ENCODE measurements around the gene NUBPL. TPM values are rescaled to one million over a fixed set of nuclear protein-coding genes. Genes with fewer than 3 reads are reported as not detected.
"Not testable (repeated sequence)": the region's sequence is repeated elsewhere in the genome, so short reads cannot be mapped to it uniquely, and the experiment has no call there.

The NUBPL gene
- total RNA-seq, 2 experiments from 2014 or later: 9.0 to 17.5 TPM

- POLR2A ChIA-PET: no interaction called here
- intact Hi-C loops (cut with micrococcal nuclease; ENCODE audit: unreplicated experiment): no loop called here
- Histone ChIP-seq H3K9me3 (ENCODE audit: low read length) (0 out of 2 replicates have a peak, but pooled peaks cover 4% of the 10 kb centered on the region), H4K20me1 (ENCODE audit: insufficient read depth, low read length) (no peaks in the 10 kb centered on the region), H3K4me1 (ENCODE audit: insufficient read depth, low read length, poor library complexity, severe bottlenecking) (no peaks in the 10 kb centered on the region), H3K36me3 (ENCODE audit: insufficient read depth, low read length) (no peaks in the 10 kb centered on the region), H3K4me2 (ENCODE audit: low read length) (no peak overlapping the region), H3K27ac (ENCODE audit: low read depth, low read length, poor library complexity, severe bottlenecking) (no peak overlapping the region), H2AFZ (ENCODE audit: low read length) (no peak overlapping the region), H3K4me3 (ENCODE audit: low read depth, low read length, poor library complexity, severe bottlenecking) (no peak overlapping the region), H3K9me2 (ENCODE audit: insufficient read depth, low read length) (no peaks in the 10 kb centered on the region), H3K79me2 (ENCODE audit: insufficient read depth, low read depth, low read length) (no peaks in the 10 kb centered on the region)
- no TSS peak for BruUV-seq (replicated peaks)
- CTCF ChIA-PET (ENCODE audit: unreplicated experiment): no interaction called here
- DNase-seq (ENCODE audit: low spot score): no peak
- TF ChIP-seq, protein P1, sequence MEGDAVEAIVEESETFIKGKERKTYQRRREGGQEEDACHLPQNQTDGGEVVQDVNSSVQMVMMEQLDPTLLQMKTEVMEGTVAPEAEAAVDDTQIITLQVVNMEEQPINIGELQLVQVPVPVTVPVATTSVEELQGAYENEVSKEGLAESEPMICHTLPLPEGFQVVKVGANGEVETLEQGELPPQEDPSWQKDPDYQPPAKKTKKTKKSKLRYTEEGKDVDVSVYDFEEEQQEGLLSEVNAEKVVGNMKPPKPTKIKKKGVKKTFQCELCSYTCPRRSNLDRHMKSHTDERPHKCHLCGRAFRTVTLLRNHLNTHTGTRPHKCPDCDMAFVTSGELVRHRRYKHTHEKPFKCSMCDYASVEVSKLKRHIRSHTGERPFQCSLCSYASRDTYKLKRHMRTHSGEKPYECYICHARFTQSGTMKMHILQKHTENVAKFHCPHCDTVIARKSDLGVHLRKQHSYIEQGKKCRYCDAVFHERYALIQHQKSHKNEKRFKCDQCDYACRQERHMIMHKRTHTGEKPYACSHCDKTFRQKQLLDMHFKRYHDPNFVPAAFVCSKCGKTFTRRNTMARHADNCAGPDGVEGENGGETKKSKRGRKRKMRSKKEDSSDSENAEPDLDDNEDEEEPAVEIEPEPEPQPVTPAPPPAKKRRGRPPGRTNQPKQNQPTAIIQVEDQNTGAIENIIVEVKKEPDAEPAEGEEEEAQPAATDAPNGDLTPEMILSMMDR (conservative IDR thresholded peaks at IDR 0.05; ENCODE audit: low read length): no peak
- no peak for TF ChIP-seq EZH2phosphoT487 (IDR thresholded peaks at IDR 0.05; ENCODE audit: borderline replicate concordance, low read depth, low read length)
These were observed 140.9 kb downstream of the NUBPL start for GRCh38 chr14:31702130-31702529.

- DNase-seq (ENCODE audit: low spot score): no peak
- ChIA-PET CTCF (ENCODE audit: unreplicated experiment) (no interaction called here), POLR2A (no interaction called here)
- Histone ChIP-seq H3K4me1 (ENCODE audit: insufficient read depth, low read length, poor library complexity, severe bottlenecking) (no peaks in the 10 kb centered on the region), H3K27ac (ENCODE audit: low read depth, low read length, poor library complexity, severe bottlenecking) (no peak overlapping the region), H2AFZ (ENCODE audit: low read length) (no peak overlapping the region), H3K79me2 (ENCODE audit: insufficient read depth, low read depth, low read length) (no peaks in the 10 kb centered on the region), H4K20me1 (ENCODE audit: insufficient read depth, low read length) (no peaks in the 10 kb centered on the region), H3K4me2 (ENCODE audit: low read length) (no peak overlapping the region), H3K36me3 (ENCODE audit: insufficient read depth, low read length) (no peaks in the 10 kb centered on the region), H3K9me2 (ENCODE audit: insufficient read depth, low read length) (no peaks in the 10 kb centered on the region), H3K9me3 (ENCODE audit: low read length) (0 out of 2 replicates have a peak, but pooled peaks cover 4% of the 10 kb centered on the region), H3K4me3 (ENCODE audit: low read depth, low read length, poor library complexity, severe bottlenecking) (no peak overlapping the region)
- no TSS peak for BruUV-seq (replicated peaks)
- TF ChIP-seq, protein P1 (conservative IDR thresholded peaks at IDR 0.05; ENCODE audit: low read length): no peak
- no peak for TF ChIP-seq EZH2phosphoT487 (IDR thresholded peaks at IDR 0.05; ENCODE audit: borderline replicate concordance, low read depth, low read length)
- intact Hi-C loops (cut with micrococcal nuclease; ENCODE audit: unreplicated experiment): no loop called here
These were observed 141.9 kb downstream of the NUBPL start for GRCh38 chr14:31703056-31703455.

- ChIA-PET POLR2A (interaction anchor here (1.1 to 1.3 kb wide), 2 partner anchors 14 kb away, joined by 3 to 4 read pairs; no protein-coding TSS in a partner anchor), CTCF (ENCODE audit: unreplicated experiment) (no interaction called here)
- Histone ChIP-seq H3K4me2 (ENCODE audit: low read length) (no peak overlapping the region), H2AFZ (ENCODE audit: low read length) (no peak overlapping the region), H3K4me1 (ENCODE audit: insufficient read depth, low read length, poor library complexity, severe bottlenecking) (no peaks in the 10 kb centered on the region), H3K79me2 (ENCODE audit: insufficient read depth, low read depth, low read length) (no peaks in the 10 kb centered on the region), H3K27ac (ENCODE audit: low read depth, low read length, poor library complexity, severe bottlenecking) (no peak overlapping the region), H3K9me2 (ENCODE audit: insufficient read depth, low read length) (no peaks in the 10 kb centered on the region), H3K9me3 (ENCODE audit: low read length) (no peaks in the 10 kb centered on the region), H4K20me1 (ENCODE audit: insufficient read depth, low read length) (no peaks in the 10 kb centered on the region), H3K36me3 (ENCODE audit: insufficient read depth, low read length) (no peaks in the 10 kb centered on the region), H3K4me3 (ENCODE audit: low read depth, low read length, poor library complexity, severe bottlenecking) (no peak overlapping the region)
- intact Hi-C loops (cut with micrococcal nuclease; ENCODE audit: unreplicated experiment): no loop called here
- no TSS peak for BruUV-seq (replicated peaks)
- TF ChIP-seq EZH2phosphoT487 (IDR thresholded peaks at IDR 0.05; ENCODE audit: borderline replicate concordance, low read depth, low read length): no peak
- TF ChIP-seq, protein P1 (conservative IDR thresholded peaks at IDR 0.05; ENCODE audit: low read length): no peak
- no peak for DNase-seq (ENCODE audit: low spot score)
These were observed 144.5 kb downstream of the NUBPL start for GRCh38 chr14:31705731-31706130.

DNA sequence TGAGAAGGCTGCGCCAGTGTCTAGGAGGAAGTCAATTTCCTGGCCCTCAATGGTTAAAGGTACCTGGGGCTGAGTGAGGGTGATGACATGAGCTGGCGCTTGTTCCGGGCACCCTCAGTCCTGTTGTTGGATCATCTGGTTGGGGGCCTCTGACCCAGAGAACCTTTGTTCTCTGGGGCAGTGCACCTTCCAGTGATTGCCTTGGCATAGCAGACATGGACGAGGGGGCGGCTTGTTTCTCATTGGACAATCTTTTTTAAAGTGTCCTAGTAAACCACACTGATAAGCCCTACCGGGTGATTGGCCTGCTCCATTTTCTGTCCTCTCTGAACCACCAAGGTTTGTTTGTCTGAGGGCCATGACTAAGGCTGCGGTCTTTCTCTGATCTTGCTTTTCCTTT is 147.5 kb downstream of the NUBPL start:
- H3K4me1 ChIP-seq (ENCODE audit: insufficient read depth, low read length, poor library complexity, severe bottlenecking); H4K20me1 ChIP-seq (ENCODE audit: insufficient read depth, low read length); H3K9me3 ChIP-seq (ENCODE audit: low read length); H3K9me2 ChIP-seq (ENCODE audit: insufficient read depth, low read length); H3K36me3 ChIP-seq (ENCODE audit: insufficient read depth, low read length); H2AFZ ChIP-seq (ENCODE audit: low read length); intact Hi-C loops (cut with micrococcal nuclease; ENCODE audit: unreplicated experiment); DNase-seq (ENCODE audit: low spot score); H3K4me2 ChIP-seq (ENCODE audit: low read length); H3K4me3 ChIP-seq (ENCODE audit: low read depth, low read length, poor library complexity, severe bottlenecking); H3K79me2 ChIP-seq (ENCODE audit: insufficient read depth, low read depth, low read length); BruUV-seq (replicated peaks); H3K27ac ChIP-seq (ENCODE audit: low read depth, low read length, poor library complexity, severe bottlenecking); CTCF ChIA-PET (ENCODE audit: unreplicated experiment); POLR2A ChIA-PET: not testable (repeated sequence)
